HG03280 (cell line): Measurements from ENCODE around the gene FZD1.
"Not testable (repeated sequence)": the region's sequence is repeated elsewhere in the genome, so short reads cannot be mapped to it uniquely, and the experiment has no call there.

ENCODE experiments used
- ATAC-seq: cut with Tn5 transposase; IDR thresholded peaks from one replicate; pipeline ENCODE4 v1.9.1; 2021; ENCODE audit warnings: mild to moderate bottlenecking, moderate library complexity; ENCODE audit not compliant: unreplicated experiment

The FZD1 gene

DNA sequence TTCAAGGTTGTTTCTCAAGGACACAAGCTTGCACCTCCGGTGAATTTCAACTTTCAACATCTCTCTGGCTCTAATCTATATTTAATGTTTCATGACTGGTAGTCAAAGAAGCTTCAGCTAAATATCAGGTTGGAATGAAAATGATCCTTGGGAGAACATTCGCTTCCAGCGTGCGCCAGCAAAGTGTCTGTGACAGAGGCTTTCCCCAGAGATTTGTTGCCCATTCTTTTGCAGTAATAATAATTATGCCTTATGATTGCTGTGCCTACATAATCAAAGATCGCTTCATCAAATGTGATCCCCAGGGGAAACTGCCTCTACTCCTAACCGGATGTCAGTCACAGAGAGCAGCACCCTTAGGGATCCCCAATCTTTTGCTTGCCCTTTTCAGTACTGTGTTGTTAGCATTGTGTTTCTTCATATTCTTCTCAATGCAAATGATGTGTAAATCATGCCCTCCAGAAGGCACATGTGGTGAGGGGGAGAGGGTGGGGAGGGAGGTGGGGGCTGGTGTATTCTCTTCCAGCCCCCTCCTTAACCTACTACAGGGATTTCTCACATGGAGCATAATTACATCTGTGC, 30.5 kb downstream of the FZD1 start:
- no peak for ATAC-seq

- no peak for ATAC-seq
These were observed 31.3 kb downstream of the FZD1 start for GRCh38 chr7:91295576-91295975.

DNA sequence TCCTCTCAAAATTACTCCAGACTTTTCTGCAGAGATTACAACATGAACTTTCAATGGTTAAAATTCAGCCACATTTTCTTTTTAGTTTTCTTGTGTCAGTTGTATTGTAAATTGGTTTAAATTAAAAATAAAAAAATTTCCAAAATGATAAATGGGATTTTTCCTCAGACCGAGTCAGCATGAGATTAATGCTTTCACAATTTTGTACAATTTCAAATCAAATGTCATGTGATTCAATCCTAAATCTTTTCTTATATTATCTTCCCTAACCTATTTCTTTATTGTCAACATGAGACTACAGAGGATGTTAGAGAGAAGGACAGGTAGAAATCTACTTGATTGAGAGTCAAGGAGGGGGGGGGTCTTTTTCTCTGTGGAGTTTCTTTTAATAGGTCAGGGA, 33.7 kb downstream of the FZD1 start:
- ATAC-seq: no peak

GRCh38 chr7:91299952-91300775, 35.9 kb downstream of the FZD1 start:
- ATAC-seq: no peak

- no peak for ATAC-seq
These were observed 38.6 kb downstream of the FZD1 start for GRCh38 chr7:91302794-91303193.

DNA sequence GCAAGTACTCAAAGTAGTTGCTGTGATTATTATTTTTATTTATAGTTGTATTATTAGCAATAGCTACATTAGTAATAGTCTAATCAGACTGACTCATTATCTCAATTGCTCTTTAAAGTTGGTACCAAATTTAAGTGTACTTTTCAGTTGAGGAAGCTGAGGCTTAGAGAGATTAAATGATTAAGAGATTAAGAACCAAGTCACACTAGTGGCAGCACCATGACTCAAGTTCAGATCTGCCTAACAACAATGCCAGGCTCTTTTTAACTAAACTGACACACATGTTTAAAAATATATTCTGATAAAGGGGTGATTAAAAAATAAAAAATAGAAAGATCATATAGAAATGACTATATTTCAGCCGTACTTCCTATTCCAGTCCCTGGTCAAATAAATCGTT, 42.0 kb downstream of the FZD1 start:
- ATAC-seq: no peak

DNA sequence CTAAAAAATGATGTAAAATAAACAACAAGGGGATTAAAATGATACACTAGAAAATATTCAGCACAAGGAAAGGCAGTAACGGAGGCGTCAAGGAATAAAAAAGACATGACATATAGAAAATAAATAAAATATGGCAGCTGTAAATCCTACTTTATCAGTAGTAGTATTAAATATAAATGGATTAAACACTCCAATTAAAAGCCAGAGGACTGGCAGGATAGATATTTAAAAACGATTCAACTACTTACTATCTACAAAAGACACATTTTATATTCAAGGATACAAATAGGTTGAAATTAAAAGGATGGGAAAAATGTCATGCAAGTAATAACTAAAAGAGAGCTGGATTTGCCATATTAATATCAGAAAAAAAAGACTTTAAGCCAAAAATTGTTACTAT, 43.2 kb downstream of the FZD1 start:
- ATAC-seq: no peak

DNA sequence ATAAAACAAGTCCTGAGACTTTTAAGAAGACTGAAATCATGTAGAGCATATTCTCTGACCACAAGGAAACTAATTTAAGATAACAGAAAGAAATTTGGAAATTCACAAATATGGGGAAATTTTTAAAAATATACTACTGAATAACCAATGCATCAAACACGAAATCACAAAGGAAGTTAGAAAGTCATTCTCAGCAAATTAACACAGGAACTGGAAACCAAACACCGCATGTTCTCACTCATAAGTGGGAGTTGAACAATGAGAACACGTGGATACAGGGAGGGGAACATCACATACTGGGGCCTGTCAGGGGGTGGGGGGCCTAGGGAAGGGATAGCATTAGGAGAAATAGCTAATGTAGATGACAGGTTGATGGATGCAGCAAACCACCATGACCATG, 44.0 kb downstream of the FZD1 start:
- ATAC-seq: not testable (repeated sequence)

- no peak for ATAC-seq
These were observed 46.7 kb downstream of the FZD1 start for GRCh38 chr7:91310830-91311460.

GRCh38 chr7:91311839-91312238, 47.6 kb downstream of the FZD1 start:
- no peak for ATAC-seq

GRCh38 chr7:91313113-91313512, 48.9 kb downstream of the FZD1 start:
- no peak for ATAC-seq

DNA sequence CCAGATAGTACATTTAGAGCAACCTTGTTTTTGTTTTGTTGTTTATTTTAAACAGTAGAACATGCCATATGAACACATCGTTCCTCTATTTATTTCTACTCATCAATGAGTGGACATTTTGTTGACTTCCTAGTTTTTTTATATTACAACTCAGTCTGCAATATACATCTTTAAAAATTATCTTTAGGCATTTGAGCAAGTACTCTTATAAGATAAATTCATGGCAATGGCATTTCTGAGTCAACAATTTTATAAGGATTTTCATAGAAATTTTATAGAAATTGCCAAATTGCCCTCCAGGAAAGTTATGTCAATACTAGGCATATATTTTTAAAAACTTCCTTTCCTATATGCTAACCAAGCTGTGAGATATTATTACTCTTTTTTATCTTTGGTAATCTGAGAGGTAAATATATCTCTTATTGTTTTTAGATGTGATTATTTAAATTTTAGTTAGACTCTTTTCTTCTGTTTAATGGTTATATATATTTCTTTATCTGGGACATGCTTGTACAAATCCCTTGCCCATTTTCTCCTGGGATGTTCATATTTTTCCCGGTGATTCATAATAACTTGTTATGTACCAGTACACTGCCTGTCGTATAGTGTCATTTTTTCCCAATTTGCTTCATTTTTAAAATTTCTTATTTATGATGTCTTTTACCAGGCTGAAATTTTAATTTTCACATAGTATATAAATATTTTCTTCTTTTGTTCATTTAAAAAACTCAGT, 50.5 kb downstream of the FZD1 start:
- ATAC-seq: no peak

GRCh38 chr7:91316426-91316825, 52.2 kb downstream of the FZD1 start:
- no peak for ATAC-seq

DNA sequence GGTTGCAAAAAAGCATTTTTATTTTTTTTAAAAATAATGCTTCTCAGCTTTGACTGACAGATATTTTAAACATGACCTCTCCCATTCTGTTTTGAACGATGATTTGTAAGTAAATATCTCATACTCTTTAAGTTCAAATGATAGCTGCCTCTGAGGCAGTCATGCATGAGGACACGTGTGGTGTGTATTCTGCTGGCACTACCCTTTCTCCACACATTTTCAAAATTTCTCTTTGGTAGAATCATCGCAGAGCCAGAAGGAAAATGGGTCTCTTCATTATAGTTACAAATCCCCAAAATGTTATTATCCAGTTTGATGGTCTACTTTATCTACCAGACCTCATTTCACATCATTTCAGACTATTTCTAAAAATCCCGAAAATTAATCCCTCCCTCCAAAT, 55.1 kb downstream of the FZD1 start:
- ATAC-seq: no peak

DNA sequence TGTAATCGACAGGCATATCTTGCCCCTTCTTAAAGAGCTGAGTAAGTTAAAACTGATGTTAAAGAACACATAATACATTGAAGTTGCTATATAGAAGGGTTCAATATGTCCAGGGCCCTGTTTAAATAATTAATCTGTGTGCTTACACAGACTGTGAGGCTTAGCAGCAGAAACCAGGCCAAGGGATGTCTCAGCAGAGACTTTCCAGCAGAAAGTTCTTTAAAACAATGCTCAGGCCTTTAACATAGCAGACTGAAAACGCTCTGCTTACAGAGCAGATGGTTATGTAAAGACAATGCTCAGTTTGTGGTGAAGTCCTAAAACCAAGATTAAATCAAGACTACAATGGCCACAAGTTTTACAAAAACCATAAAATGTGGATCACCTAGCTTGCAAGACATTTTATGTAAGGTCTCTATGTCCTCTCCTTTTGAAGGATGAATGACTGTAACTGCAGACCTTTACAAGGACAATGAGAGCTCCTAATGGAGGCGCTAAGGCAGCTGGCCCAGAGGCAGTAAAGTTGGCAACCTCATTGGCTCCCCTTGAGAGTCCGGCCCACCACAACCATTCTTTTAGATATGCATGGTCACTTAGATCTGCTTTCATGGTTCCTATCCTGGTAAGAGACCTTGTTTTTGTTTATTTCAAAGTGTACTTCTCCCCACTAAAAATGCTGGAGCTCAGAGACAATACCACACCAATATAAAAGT, 56.3 kb downstream of the FZD1 start:
- no peak for ATAC-seq
